Stimulated activated CD4-positive, alpha-beta T cell treated with anti-CD3 and anti-CD28 coated beads, TNF-alpha, amount 100 ng/mL, for 1 hour (primary cell): ENCODE measurements around the gene RIN1.
"Not testable (repeated sequence)": the region's sequence is repeated elsewhere in the genome, so short reads cannot be mapped to it uniquely, and the experiment has no call there.

Experiments used
- DNase-seq, 3 donors: peaks; one replicate each; pipeline ENCODE4 v3.0.0-alpha.2; 2020; ENCODE audit warnings: low read depth in 3 of 3, low spot score in 1 of 3

RIN1 gene

DNA sequence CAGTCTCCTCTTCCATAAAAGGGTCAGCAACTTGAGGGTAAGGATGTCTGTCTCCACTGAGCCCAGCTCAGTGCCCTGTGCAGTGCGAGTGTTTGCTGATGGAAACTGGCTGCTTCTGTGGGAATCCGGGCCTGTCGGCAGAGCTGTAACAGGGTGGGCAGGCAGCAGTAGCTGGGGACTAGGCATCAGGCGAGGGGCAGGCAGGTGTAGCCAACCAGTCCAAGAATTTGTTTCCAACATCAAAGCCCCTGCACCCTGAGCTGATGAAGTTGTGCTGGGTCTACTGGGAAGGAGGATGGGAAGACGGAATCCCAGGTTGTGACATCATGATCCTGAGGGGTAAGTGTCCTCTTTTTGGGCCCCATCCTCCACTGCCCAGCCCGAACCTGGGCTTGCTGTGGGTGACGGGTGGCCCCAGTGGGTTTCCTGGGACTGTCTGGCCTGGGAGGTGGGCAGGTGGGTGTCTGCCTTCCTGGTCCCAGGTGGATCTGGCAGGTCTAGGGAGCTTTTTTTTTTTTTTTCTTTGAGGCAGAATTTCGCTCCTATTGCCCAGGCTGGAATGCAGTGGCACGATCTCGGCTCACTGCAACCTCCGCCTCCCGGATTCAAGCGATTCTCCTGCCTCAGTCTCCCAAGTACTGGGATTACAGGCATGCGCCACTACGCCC, 24.3 kb upstream of the RIN1 start:
- DNase-seq: no peak

DNA sequence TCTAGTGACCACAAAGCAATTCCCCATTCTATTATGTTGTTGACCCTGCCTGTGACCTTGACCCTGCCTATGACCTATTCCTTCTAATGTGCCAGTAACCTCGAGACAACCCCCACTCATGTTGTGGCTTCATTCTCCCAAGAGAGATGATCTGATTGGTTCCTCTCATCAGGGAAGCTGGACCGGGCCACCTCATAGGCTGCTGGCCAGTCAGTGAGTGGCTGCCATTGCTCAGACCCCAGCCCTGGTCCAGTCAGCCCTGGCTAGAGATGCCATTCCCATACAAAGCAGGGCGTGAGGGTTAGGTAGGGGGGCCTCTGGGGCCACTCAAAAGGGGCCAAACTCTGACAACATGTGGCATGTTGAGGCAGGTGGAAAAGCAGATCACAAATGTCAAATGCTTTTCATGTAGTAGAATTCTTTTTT, 23.4 kb upstream of the RIN1 start:
- no peak for DNase-seq

DNA sequence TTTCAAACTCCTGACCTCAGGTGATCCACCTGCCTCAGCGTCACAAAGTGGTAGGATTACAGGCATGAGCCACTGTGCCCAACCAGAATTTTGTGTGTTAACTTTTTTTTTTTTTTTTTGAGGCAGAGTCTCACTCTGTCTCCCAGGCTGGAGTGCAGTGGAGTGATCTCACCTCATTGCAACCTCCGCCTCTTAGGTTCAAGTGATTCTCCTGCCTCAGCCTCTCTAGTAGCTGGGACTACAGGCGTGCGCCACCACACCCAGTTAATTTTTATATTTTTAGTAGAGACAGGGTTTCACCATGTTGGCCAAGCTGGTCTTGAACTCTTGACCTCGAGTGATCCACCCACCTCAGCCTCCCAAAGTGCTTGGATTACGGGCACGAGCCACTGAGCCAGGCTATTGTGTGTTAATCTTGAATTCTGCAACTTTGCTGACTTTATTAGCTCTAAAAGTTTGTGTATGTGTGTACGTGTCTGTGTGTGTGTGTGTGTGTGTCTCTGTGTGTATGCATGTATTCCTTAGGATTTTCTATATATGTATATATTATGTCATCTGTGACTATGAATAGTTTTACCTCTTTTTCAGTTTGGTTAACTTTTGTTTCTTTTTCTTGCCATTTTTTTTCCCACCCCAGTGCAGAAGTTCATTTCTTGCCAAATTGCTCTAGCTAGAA, 14.5 kb upstream of the RIN1 start:
- not testable (repeated sequence) for DNase-seq

DNA sequence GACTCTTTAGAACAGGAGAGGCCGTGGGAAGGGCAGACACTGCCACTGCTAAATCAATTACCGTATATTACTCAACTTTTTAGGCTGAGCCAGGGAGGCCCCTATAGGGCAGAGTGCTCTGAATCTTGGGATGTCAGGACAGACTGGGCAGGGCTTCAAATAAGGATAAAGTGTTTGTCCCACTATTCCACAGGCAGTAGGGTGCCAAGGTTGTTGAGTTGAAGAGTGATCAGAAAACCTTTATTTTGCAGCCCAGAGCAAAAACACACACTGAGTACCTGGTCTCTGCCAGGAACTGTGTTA, 12.8 kb upstream of the RIN1 start:
- DNase-seq: no peak

DNA sequence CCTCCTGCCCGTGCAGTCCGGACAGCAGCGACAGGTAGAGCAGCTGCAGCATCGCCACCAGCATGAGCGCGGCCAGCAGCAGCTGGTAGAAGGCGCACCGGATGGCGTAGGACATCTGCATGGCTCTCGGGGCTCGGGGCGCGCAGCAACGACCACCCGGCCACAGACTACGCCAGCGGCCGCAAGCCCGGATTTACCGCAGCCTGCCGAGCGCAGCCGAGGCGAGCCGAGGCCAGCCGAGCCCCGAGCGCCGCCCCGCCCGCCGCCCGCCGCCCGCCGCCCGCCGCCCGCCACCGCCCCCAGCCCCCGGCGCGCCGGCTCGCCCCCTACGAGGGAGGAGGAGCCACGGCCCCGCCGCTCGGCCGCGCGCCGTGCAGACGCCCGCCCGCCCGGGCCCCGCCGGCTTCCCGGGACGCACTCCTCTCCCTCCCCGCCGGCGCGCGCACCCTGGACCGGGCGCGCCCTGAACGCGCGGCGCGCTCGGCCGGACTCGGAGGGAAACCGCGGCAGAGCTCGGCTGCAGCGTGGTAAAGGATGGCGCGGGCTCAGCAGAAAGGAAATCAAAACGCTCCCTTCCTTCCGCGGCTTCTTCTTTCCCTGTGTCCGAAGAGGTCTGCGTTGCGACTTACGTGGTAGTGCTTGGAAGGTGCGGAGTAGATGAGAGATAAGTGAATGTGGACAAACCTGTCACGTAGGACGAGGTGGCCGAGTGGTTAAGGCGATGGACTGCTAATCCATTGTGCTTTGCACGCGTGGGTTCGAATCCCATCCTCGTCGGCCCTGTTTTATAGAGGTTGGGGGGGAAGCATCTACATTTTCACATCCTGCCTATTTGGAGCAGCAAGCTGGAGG, 11.4 kb upstream of the RIN1 start, which contains the start of gene B4GAT1:
B4GAT1 (minus strand) TSS at position 205 of the 852 bp plus-strand sequence; CDS start at position 121, 84 bp downstream.
- DNase-seq: peak; percentile 50 to 80 (median 77)

DNA sequence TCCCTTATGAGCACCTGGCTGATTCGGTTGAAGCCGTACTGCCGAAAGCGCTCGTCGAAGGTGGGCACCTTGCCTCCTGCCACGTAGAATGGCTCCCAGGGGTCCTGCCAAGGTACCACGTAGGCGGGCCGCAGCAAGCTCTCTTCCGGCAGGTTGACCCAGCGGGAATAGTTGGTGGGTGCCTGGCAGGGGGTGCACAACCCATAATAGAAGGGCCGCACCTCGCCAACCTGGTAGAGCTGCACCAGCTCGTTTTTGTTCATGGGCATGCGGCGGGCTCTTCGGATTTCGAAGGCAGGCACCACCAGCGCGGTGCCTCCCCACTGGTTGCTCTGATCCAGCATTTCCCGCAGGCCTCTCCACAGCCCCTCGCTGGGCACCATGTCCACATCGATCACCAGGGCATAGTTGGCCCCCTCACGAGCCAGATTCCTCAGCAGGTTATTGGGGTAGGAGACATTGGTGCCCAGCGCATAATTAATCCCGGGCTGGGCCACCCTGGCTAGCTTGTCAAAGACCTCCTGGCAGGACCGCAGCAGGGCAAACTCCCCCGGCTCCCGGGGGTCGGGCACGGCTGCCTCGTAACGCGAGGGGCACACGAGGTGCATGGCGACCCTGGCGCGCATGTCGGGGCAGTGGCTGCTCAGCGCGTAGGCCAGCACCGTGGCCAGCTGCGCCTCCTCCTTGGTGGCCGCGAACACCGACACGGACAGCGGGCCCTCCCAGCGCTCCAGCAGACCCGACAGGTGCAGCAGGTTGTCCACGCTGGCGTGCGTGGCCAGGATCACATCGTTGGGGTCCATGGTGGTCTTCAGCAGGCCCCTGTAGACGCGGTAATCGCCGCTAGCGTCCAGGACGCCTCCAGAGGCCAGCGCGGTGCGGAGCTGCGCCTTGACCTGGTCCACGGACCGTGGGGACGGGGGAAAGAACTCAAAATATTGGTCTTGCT, 10.5 kb upstream of the RIN1 start:
- no peak for DNase-seq

DNA sequence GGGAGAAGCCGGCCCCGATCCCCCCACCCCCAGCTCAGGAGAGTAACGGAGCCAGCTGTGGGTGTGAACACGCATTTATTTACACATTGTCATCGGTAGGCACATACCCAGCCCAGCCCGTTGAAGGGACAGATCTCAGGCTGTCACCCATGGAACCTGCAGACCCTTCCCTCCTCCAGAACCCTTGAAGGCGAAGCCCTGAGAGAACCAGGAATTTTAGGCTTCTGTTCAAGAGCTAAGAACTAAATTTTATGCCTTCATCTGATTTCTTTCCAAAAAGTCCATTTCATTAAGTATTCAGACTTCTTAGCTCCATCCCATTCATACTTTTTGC, 9.0 kb upstream of the RIN1 start:
- no peak for DNase-seq

DNA sequence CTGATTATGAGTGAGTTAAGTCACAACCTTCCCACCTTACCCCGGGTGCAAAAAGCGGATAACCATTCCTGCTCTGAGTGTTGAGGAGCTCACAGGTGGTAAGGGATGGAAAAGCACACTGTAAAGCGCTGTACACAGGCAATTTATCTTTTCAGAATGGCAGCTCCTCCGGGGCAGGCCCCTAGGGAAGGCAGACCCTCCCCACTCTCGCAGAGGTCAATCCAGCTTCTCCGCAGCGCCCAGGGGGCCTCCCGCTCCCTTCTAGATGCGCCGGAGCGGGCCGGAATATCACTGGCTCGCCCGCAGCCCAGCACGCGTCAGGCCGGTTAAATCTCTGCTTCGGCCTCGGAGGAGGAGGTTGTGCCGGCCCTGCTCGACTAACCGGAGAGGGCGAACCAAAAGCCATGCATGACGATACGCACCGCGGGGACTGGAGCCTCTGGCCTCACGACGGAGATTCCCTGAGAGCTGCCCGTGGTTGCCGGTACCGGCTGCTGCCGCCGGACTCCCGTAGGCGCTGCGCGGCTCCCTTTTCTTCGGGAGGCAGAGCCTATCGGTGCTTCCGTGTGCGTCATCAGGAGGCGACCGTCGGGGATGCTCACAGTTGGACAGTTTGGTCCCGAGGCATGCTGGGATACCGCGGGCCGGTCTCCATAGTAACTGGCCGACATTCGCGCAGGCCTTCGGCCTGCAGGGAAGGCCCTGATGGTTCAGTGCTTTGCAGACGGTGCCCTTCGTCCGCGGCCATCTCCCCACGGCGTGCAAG, 8.5 kb upstream of the RIN1 start, which contains the start of gene BRMS1:
BRMS1 (minus strand) TSS at position 555 of the 766 bp plus-strand sequence. CDS start 2,870 bp downstream, outside the sequence.
- peak; percentile 79 to 89 (median 87) for DNase-seq

DNA sequence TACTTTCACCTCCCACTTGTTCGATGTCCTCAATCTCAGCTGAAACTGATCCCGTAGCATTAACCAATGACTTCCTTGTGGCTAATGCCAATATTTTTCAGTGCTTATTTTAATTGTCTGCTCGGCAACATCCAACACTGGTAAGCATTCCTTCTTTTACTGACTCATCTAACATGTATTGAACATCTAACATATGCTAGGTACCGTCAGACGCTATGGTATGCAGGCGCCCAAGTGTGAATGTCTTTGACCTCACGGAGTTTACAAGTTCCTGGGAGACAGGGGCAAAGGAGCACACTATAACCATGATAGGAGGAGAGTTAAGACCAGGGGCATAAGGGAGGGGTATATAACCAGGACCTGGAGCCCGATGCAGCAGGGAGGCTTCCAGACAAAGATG, 6.9 kb upstream of the RIN1 start:
- DNase-seq: no peak

DNA sequence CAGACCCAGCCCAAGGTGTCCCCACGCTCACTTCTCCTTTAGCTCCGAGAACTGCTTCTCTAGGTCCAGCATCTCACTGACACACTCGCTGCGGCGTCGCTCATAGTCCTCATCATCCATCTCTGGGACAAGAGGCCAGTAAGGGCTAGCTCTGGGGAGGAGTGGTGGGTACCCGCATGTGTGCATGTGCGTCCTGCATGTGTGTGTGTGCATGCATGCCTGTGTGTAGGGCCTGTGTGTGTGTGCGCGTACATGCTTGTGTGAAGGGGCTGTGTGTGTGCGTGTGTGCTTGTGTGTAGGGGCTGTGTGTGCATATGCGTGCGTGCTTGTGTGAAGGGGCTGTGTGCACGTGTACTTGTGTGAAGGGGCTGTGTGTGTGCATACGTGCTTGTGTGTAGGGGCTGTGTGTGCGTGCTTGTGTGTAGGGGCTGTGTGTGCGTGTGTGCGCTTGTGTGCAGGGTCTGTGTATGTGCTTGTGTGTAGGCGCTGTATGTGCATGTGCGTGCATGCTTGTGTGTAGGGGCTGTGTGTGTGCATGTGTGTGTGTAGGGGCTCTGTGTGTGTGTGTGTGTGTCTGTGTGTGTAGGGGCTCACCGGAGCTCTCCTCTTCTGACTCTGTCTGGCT, 5.4 kb upstream of the RIN1 start:
- no peak for DNase-seq

DNA sequence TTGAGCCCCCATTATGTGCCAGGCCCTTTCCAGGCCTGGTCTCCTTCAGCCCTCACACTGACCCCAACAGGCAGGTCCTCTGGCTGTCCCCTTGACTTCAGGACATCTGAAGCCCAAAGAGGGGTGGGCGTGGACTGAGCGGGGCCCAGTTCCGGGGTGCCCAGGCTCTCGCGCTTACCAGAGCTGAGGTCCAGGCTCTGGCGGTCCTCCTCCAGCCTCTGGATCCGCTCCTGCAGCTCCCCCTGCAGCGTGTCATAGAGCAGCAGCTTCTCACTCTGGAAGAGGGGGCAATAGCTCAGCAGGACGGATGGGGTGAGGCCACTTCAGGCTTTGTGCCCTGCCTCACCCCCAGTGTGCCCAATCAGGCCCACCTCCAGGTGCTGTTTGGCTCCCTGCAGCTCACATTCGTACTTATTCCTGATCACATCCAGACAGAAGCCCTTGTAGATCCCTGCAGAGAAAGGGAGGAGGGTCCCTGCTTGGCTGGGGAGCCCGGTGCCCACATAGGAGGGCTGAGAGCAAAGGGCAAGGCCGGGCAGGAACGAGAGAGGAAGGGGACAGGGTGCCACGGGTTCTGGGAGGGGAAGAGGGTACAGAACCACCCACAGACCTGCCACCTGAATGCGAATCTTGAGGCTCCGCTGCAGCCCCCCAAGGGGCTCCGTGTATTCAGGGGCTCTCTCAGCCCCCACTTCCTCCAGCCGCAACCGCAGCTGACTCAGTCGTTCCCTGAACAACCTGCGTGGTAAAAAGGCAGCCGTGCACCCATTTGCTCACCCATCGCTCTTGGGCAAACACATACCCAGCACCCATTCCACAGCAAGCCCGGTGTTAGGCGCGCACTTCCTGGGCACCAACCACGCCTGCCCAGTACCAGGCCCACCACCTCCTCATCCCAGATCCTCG, 4.6 kb upstream of the RIN1 start:
- no peak for DNase-seq

DNA sequence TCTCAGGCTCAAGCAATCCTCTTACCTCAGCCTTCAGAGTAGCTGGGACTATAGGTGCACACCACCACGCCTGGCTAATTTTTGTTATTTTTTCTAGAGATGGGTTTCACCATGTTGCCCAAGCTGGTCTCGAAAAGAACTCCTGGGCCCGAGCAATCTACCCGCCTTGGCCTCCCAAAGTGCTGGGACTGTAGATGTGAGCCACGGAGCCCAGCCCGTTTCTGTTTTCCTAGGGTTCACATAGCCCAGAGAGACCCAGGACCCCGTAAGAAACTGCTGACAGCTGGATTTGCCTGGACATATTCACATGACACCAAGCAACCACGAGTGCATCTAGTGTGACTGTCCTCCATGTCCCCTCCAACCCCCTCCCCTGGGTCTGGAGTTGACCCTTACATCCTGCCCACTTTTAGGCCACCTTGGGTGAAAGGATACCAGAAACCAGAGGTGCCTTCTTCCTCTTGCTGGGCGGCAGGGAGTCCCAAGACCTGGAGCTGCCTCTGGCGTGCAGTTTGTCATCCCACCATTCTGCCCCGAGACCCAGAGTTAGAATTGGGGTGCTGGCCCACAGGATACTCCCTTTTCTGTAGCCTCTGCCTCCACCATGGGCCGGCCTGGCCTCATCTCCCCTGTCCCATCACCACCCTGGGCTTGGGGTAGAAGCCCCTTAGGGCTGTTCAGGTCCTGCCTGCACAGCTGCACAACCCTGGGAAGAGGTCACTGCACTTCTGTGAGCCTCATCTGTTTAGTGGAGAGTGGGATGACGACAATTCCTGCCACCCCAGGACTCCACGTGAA, 3.7 kb upstream of the RIN1 start:
- no peak for DNase-seq

DNA sequence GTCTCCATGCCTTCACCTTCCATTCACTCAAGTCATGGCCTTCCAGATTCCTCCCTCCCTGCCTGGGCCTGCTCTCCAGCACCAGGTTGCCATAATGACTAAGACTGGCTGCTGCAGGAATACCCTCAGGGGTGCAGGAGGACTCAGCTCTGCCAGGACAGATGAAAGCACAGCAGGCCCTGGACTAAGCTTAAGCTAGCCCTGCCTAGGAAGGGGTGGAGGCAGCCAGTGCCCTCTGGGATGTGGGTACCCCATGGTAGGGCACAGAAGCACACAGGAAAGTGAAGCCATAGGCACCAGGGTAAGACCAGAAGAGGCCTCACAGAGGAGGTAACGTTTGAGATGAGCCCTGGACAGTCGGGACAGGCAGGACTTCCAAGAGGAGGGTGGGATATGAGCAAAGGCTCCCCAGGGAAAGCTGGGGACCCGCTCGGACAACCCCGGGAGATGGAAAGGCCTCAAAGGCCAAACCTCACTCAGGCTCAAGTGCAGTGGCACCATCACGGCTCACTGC, 3.0 kb upstream of the RIN1 start:
- no peak for DNase-seq

DNA sequence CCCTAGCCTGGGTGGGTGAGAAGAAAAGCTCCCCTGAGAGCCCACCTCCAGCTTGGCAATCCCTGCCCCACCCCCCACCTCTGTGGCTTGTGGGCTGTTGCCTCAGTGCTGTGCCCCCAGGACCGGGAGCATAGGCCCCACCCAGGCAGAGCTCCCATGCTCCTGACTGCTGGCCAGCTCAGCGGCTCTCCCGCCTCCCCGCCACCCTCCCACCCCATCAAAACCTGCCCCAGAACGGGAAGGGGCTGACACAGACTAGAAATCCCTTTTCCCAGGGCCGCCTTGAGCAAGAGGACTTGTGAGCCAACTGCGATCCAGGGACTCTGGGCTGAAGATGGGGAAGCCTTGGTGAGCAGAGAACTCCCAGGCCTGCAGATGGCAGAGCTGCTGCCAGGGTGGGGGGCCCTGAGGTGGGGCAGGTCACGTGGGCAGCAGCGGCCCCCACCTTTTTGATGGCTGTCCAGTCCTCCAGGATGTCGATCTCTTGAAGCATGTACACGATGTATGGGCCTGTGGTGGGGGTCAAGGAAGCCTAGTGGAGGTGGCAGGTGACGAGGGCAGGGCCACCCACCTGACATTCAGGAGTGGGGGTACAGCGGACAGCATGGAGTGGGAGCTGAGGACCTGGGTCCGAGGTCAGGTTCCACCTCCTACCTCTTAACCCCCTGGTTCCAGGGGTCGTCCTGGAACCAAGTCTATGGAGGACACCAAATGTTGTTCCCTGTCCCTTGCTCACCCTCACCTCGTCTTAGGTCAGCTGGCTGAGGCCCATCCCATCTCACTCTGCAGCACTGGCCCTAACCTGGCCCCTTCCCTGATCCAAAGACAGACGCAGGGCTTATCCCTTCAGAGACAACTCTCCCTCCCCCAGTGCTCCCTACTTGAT, 2.3 kb upstream of the RIN1 start:
- DNase-seq: no peak

DNA sequence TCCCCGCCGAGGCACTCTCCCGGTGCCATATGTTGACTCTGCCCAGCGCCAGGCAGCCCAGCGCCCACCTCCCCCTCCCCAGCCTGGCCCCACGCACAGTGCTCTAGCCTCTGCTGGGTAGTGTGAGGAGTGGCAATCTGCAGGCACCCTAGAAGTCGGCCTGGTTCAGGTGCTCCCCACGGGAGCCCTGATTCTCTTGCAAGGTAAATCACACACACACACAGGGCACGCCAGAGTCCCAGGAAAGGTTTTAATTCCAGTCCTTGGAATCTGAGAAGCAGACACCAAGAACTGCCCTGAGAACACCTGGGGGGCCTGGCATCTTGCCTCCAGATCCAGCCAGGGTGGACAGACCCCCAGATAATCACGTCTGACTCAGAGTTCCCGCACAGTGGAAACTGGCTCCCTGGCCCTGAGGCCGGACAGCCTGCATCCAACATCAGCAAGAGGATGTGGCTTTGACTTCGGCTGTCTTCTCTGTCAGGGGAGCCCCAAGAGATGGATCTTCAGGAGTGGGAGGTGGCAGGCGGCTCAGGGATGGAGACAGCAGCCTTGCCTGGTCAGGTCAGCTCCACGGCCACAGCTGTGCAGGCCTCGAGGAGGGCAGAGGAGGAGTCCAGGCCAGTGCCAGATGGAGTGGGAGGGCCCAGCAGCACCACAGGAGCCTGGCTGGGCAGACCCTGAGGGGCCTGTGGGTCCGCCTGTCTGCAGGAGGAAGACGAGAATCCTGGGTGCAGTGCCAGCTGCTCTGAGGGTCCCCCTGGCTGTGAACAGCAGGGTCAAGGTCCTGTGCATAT, 1.1 kb upstream of the RIN1 start:
- DNase-seq: no peak
